SK-N-SH (cell line): ENCODE results near the gene CBS.
"Not testable (repeated sequence)": the region's sequence is repeated elsewhere in the genome, so short reads cannot be mapped to it uniquely, and the experiment has no call there.

Experiments used
- CTCF ChIP-seq: fragments of 200-600 bp; sonication (generic); IDR thresholded peaks from 2 replicates; pipeline ENCODE4 v1.6.1; 2017; ENCODE audit warnings: antibody characterized with exemption, mild to moderate bottlenecking, moderate library complexity
- EP300 ChIP-seq, 2 experiments: IDR thresholded peaks; 2 replicates each; pipeline versions ENCODE4 v1.4.0 to v1.6.1; 2012; ENCODE audit warnings: borderline replicate concordance in 1 of 2, low read depth in 1 of 2, low read length in 1 of 2
- GABPA ChIP-seq: IDR thresholded peaks from 2 replicates; pipeline ENCODE4 v1.4.0; 2012; ENCODE audit warnings: low read depth, mild to moderate bottlenecking
- POLR2AphosphoS5 ChIP-seq: IDR thresholded peaks from 2 replicates; pipeline ENCODE4 v1.6.1; 2012; ENCODE audit warnings: low read depth, low read length
- SMC3 ChIP-seq: IDR thresholded peaks from 2 replicates; pipeline ENCODE4 v1.6.1; 2012; ENCODE audit warnings: low read depth, low read length, improper control_type of control experiment
- TCF12 ChIP-seq: IDR thresholded peaks from 2 replicates; pipeline ENCODE4 v1.4.0; 2012
- USF2 ChIP-seq: fragments of 150-350 bp; IDR thresholded peaks from 2 replicates; pipeline ENCODE4 v1.6.1; 2017; ENCODE audit warnings: antibody characterized with exemption, low read length, low read depth, borderline replicate concordance

GRCh38 chr21:43114483-43114882 is 38.8 kb upstream of the CBS start:
- not testable (repeated sequence) for TF ChIP-seq CTCF; SMC3; POLR2AphosphoS5; EP300 (IDR thresholded peaks at IDR 0.05; ENCODE audit: borderline replicate concordance in 1 of 2, low read depth in 1 of 2, low read length in 1 of 2); GABPA; TCF12; USF2
